Endothelial cell (in vitro differentiated cells): Measurements from ENCODE around the gene TEX35. TPM values are rescaled to one million over a fixed set of nuclear protein-coding genes. Genes with fewer than 3 reads are reported as not detected.

ENCODE experiments used
- DNase-seq: peaks from one replicate; pipeline ENCODE4 v3.0.0; 2021; ENCODE audit warnings: low spot score
- H3K27ac Mint-ChIP-seq: one replicate; pipeline ENCODE4 v1.8.0; 2021; ENCODE audit warnings: mixed read lengths, inconsistent platforms; ENCODE audit not compliant: unreplicated experiment
- H3K27me3 Mint-ChIP-seq: one replicate; pipeline ENCODE4 v1.8.0; 2021; ENCODE audit warnings: mild to moderate bottlenecking, moderate library complexity, mixed read lengths, inconsistent platforms; ENCODE audit not compliant: unreplicated experiment
- H3K36me3 Mint-ChIP-seq: one replicate; pipeline ENCODE4 v1.8.0; 2021; ENCODE audit warnings: mild to moderate bottlenecking, low read depth, mixed read lengths, inconsistent platforms; ENCODE audit not compliant: unreplicated experiment
- H3K4me1 Mint-ChIP-seq: one replicate; pipeline ENCODE4 v1.8.0; 2021; ENCODE audit warnings: mild to moderate bottlenecking, mixed read lengths, inconsistent platforms; ENCODE audit not compliant: unreplicated experiment
- H3K4me3 Mint-ChIP-seq: one replicate; pipeline ENCODE4 v1.8.0; 2021; ENCODE audit warnings: mild to moderate bottlenecking, mixed read lengths, inconsistent platforms; ENCODE audit not compliant: unreplicated experiment
- H3K9me3 Mint-ChIP-seq: one replicate; pipeline ENCODE4 v1.8.0; 2021; ENCODE audit warnings: mixed read lengths, inconsistent platforms; ENCODE audit not compliant: unreplicated experiment
- total RNA-seq: library from RNA; stranded (reverse); fragmentation: NEBNext Ultra II Directional; extraction: Animal tissue kit (Norgen Biotek cat#: 25700); gene quantifications from one replicate; pipeline ENCODE4 v1.2.1, GENCODE V29; 2021; ENCODE audit not compliant: unreplicated experiment
- TF ChIP-seq, protein P1 (sequence below): fragments of 200-600 bp; sonication (generic); IDR thresholded peaks from one replicate; pipeline ENCODE4 v1.5.0; 2021; ENCODE audit warnings: antibody characterized with exemption; ENCODE audit not compliant: unreplicated experiment

Gene TEX35
- total RNA-seq, 1 donor from 2014 or later = not detected

GRCh38 chr1:178540646-178541045, 27.7 kb downstream of the TEX35 start:
- Mint-ChIP-seq H3K27ac (no peak overlapping the region), H3K36me3 (no peaks in the 10 kb centered on the region), H3K4me1 (peaks cover 7% of the 10 kb centered on the region), H3K4me3 (no peak overlapping the region), H3K9me3 (no peaks in the 10 kb centered on the region), H3K27me3 (peaks cover 4% of the 10 kb centered on the region)
- DNase-seq = no peak
- TF ChIP-seq, protein P1, sequence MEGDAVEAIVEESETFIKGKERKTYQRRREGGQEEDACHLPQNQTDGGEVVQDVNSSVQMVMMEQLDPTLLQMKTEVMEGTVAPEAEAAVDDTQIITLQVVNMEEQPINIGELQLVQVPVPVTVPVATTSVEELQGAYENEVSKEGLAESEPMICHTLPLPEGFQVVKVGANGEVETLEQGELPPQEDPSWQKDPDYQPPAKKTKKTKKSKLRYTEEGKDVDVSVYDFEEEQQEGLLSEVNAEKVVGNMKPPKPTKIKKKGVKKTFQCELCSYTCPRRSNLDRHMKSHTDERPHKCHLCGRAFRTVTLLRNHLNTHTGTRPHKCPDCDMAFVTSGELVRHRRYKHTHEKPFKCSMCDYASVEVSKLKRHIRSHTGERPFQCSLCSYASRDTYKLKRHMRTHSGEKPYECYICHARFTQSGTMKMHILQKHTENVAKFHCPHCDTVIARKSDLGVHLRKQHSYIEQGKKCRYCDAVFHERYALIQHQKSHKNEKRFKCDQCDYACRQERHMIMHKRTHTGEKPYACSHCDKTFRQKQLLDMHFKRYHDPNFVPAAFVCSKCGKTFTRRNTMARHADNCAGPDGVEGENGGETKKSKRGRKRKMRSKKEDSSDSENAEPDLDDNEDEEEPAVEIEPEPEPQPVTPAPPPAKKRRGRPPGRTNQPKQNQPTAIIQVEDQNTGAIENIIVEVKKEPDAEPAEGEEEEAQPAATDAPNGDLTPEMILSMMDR = no peak

DNA sequence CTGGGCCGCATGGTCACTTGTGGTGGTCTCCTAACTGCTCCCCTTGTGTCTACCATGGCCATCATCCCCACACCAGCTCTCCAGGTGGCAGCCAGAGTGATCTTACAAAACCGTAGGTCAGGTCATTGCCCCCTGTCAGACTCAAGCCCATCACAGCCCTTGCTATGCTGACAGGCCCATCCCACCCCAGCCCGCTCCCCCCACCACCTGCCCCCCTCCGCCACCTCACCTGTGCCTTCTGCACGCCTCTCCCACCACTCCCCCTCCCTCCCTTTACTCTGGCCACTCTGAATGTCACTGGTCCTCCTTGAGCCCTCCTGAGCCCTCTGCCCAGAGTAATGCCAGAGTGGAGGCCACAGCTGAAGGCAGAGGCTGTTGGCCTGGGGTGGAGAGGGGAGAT, 28.5 kb downstream of the TEX35 start:
- no peak overlapping the region for H3K27ac Mint-ChIP-seq
- peaks cover 7% of the 10 kb centered on the region for H3K4me1 Mint-ChIP-seq
- H3K27me3 Mint-ChIP-seq = peaks cover 4% of the 10 kb centered on the region
- peak overlapping the region; percentile 94 for H3K4me3 Mint-ChIP-seq
- H3K9me3 Mint-ChIP-seq = no peaks in the 10 kb centered on the region
- no peak for DNase-seq
- no peaks in the 10 kb centered on the region for H3K36me3 Mint-ChIP-seq
- TF ChIP-seq, protein P1 = no peak

DNA sequence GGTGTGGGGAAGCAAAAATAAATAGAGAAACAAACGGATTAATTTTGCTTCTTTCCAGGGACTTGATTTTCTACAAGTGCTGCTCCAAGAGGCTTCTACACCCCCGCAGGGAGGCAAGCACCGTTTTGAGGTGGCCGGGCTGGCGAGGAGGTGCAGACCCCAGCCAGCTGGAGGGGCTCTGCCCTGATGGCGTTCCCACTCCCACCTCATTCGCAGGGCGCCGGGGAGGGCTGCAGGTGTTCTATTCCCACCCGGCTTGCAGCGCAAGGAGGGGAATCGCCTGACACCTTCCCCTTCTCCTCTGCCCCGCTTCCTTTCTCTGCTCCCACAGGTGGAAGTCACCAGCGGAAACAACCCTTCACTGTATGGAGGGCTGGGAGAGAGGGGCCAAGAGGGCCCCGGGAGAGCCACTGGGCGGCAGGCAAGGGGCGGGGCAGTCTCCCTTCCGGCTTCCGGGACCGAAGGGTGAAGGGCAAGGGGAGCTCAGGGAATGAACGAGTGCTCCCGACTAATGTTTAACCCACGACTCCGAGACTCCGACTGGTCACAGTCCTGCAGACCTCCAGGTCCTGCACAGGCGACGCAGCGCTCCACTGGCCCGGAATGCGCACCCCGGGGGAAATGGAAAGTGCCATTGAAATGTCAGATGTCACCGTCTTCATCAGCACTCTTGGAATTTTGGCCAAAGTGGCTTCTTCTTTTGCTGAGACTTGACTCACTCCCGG, 29.1 kb downstream of the TEX35 start:
- peak; percentile 44 for DNase-seq

DNA sequence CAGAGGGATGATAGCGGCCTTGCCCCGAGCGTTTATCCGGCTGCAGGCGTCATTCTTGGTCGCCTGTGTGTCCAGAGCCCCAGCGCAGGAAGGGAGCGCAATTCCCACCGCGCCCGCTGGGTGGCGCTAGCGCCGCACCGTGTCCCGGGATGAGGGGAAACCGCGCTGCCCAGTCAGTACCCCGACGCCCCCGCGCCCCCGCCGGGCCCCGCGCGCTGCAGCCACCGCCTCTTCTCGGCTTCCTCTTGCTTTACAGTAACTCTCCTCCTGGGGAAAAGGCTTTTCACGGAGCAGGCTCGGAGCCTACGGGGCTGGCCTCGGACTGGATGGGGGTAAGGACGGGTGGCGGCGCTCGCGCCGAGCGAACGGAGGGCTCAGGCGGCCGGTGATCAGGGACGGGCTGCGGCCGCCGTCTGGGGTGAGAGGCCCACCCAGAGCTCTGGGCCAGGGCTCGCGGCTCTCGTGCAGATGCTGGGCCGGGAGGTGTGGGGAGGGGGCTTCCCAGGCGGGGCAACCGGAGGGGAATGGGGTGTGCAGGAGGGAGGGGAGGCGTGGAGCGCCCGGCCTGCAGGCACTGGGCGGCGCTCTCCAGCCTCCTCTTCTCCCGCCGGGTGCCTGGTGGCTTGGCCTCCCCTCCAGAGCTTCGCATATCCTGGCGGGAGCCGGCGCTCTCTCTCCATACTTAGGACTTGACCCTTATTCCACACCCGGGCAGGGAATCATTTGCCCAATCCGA, 29.8 kb downstream of the TEX35 start:
- Mint-ChIP-seq H3K27me3 (peaks cover 4% of the 10 kb centered on the region), H3K4me1 (peaks cover 7% of the 10 kb centered on the region), H3K4me3 (peak overlapping the region; percentile 94), H3K9me3 (no peaks in the 10 kb centered on the region), H3K36me3 (no peaks in the 10 kb centered on the region), H3K27ac (peak overlapping the region; percentile 75)
- DNase-seq = peak; percentile 100
- TF ChIP-seq, protein P1 = peak; percentile 100

More for the DNA sequence above, 29.1 kb downstream of the TEX35 start:
- peak overlapping the region; percentile 75 for H3K27ac Mint-ChIP-seq
- TF ChIP-seq, protein P1 = no peak
- peaks cover 4% of the 10 kb centered on the region for H3K27me3 Mint-ChIP-seq
- H3K4me1 Mint-ChIP-seq = peaks cover 7% of the 10 kb centered on the region
- H3K9me3 Mint-ChIP-seq = no peaks in the 10 kb centered on the region
- H3K36me3 Mint-ChIP-seq = no peaks in the 10 kb centered on the region
- peak overlapping the region; percentile 94 for H3K4me3 Mint-ChIP-seq

- DNase-seq = no peak
- peaks cover 4% of the 10 kb centered on the region for H3K27me3 Mint-ChIP-seq
- peak overlapping the region; percentile 94 for H3K4me3 Mint-ChIP-seq
- no peaks in the 10 kb centered on the region for H3K36me3 Mint-ChIP-seq
- TF ChIP-seq, protein P1 = no peak
- no peak overlapping the region for H3K27ac Mint-ChIP-seq
- H3K9me3 Mint-ChIP-seq = no peaks in the 10 kb centered on the region
- peaks cover 7% of the 10 kb centered on the region for H3K4me1 Mint-ChIP-seq
Measured at GRCh38 chr1:178543290-178543607, 30.3 kb downstream of the TEX35 start.
